ENCODE measurements around the gene AGO3.
"Not testable (repeated sequence)": the region's sequence is repeated elsewhere in the genome, so short reads cannot be mapped to it uniquely, and the experiment has no call there.

AGO3 gene

DNA sequence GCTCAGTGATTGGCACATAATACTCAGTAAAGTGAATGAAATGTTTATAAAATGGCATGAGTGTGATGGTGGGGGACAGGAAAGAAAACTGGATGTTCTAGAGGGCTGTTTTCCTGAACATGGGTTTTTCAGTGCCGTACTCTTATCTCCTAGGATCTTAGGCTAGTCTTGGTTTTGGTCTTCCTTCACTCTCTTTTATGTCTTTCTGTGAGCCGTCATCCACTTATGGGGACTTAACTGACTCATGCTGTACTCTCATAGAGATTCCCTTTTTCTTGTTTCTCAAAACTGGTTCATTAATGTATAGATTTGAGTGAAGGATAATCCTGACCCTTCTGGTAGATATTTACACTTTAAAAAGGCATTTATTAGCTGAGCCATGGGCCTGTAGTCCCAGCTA lies 16.6 kb downstream of the AGO3 start:
- no peak for DNase-seq
- no peaks in the 10 kb centered on the region for H3K9me3 ChIP-seq
- peaks cover 0 to 17% (median 4%) of the 10 kb centered on the region in 4 donors for H3K4me1 ChIP-seq
- H3K36me3 ChIP-seq, result peaks cover 0 to 3% (median 0%) of the 10 kb centered on the region in 3 donors
- no peak overlapping the region for H3K4me3 ChIP-seq
- H3K27ac ChIP-seq, result no peak overlapping the region
- H3K27me3 ChIP-seq, result no peaks in the 10 kb centered on the region
- intact Hi-C loops (cut with DNase I; ENCODE audit: low total_unique reads), result no loop called here
- TF ChIP-seq, protein P1, sequence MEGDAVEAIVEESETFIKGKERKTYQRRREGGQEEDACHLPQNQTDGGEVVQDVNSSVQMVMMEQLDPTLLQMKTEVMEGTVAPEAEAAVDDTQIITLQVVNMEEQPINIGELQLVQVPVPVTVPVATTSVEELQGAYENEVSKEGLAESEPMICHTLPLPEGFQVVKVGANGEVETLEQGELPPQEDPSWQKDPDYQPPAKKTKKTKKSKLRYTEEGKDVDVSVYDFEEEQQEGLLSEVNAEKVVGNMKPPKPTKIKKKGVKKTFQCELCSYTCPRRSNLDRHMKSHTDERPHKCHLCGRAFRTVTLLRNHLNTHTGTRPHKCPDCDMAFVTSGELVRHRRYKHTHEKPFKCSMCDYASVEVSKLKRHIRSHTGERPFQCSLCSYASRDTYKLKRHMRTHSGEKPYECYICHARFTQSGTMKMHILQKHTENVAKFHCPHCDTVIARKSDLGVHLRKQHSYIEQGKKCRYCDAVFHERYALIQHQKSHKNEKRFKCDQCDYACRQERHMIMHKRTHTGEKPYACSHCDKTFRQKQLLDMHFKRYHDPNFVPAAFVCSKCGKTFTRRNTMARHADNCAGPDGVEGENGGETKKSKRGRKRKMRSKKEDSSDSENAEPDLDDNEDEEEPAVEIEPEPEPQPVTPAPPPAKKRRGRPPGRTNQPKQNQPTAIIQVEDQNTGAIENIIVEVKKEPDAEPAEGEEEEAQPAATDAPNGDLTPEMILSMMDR (IDR thresholded peaks at IDR 0.05), result no peak

GRCh38 chr1:35958558-35958957 lies 27.7 kb downstream of the AGO3 start:
- Histone ChIP-seq H3K36me3 (peaks cover 0 to 9% (median 0%) of the 10 kb centered on the region in 3 donors), H3K4me1 (peaks cover 0 to 8% (median 0%) of the 10 kb centered on the region in 4 donors), H3K4me3 (no peak overlapping the region), H3K27me3 (no peaks in the 10 kb centered on the region), H3K27ac (no peak overlapping the region), H3K9me3 (no peaks in the 10 kb centered on the region)
- intact Hi-C loops (cut with DNase I; ENCODE audit: low total_unique reads), result no loop called here
- no peak for DNase-seq
- TF ChIP-seq, protein P1 (IDR thresholded peaks at IDR 0.05), result no peak

GRCh38 chr1:35959304-35959703 lies 28.4 kb downstream of the AGO3 start:
- Histone ChIP-seq H3K27ac (no peak overlapping the region), H3K9me3 (no peaks in the 10 kb centered on the region)
- TF ChIP-seq, protein P1 (IDR thresholded peaks at IDR 0.05), result no peak

DNA sequence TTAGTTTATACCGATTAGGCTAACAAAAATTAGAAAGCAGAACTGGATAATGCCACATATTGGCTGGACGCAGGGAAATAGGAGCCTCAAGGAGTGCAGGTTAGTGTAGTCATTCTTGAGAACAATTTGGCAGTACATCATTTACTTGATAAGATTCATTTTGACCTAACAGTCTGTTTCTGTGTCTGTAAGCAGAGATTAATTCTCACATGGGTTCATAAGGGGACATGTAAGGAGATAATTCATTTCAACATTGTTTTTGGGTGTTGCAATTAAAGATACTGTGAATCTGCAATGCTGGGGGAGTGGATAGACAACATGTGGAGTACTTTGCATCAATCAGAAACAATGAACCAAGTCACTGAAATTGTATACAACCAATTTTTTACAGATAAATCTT lies 32.0 kb downstream of the AGO3 start:
- Histone ChIP-seq H3K27ac (no peak overlapping the region), H3K4me3 (no peak overlapping the region), H3K4me1 (peaks cover 0 to 8% (median 0%) of the 10 kb centered on the region in 4 donors), H3K9me3 (no peaks in the 10 kb centered on the region), H3K27me3 (no peaks in the 10 kb centered on the region), H3K36me3 (peaks cover 5 to 7% (median 6%) of the 10 kb centered on the region in 3 donors)
- intact Hi-C loops (cut with DNase I; ENCODE audit: low total_unique reads), result no loop called here
- DNase-seq, result no peak
- TF ChIP-seq, protein P1 (IDR thresholded peaks at IDR 0.05), result no peak

More at GRCh38 chr1:35959304-35959703, 28.4 kb downstream of the AGO3 start:
- intact Hi-C loops (cut with DNase I; ENCODE audit: low total_unique reads), result no loop called here
- DNase-seq, result no peak
- Histone ChIP-seq H3K4me1 (peaks cover 0 to 8% (median 0%) of the 10 kb centered on the region in 4 donors), H3K4me3 (no peak overlapping the region), H3K36me3 (peaks cover 0 to 9% (median 0%) of the 10 kb centered on the region in 3 donors), H3K27me3 (no peaks in the 10 kb centered on the region)

- intact Hi-C loops (cut with DNase I; ENCODE audit: low total_unique reads); DNase-seq; H3K27me3 ChIP-seq: not testable (repeated sequence)
These were observed 33.4 kb downstream of the AGO3 start for GRCh38 chr1:35964277-35964676.

GRCh38 chr1:35968396-35968795 lies 37.5 kb downstream of the AGO3 start:
- no peaks in the 10 kb centered on the region for H3K27me3 ChIP-seq
- no peak overlapping the region for H3K4me3 ChIP-seq
- no peak for DNase-seq
- no peaks in the 10 kb centered on the region for H3K4me1 ChIP-seq
- no peaks in the 10 kb centered on the region for H3K9me3 ChIP-seq
- TF ChIP-seq, protein P1 (IDR thresholded peaks at IDR 0.05), result no peak
- intact Hi-C loops (cut with DNase I; ENCODE audit: low total_unique reads), result no loop called here
- H3K36me3 ChIP-seq, result peaks cover 20 to 30% (median 25%) of the 10 kb centered on the region in 3 donors
- no peak overlapping the region for H3K27ac ChIP-seq

More at GRCh38 chr1:35964277-35964676, 33.4 kb downstream of the AGO3 start:
- H3K4me3 ChIP-seq, H3K9me3 ChIP-seq, H3K27ac ChIP-seq, H3K4me1 ChIP-seq: not testable (repeated sequence)
- H3K36me3 ChIP-seq, result peaks cover 13 to 16% (median 14%) of the 10 kb centered on the region in 3 donors
